Measurements from ENCODE around the gene AGBL4.
A peak's percentile ranks its signal among the peaks of the same experiment; 100 is the strongest.
"Not testable (repeated sequence)": the region's sequence is repeated elsewhere in the genome, so short reads cannot be mapped to it uniquely, and the experiment has no call there.

Gene AGBL4

DNA sequence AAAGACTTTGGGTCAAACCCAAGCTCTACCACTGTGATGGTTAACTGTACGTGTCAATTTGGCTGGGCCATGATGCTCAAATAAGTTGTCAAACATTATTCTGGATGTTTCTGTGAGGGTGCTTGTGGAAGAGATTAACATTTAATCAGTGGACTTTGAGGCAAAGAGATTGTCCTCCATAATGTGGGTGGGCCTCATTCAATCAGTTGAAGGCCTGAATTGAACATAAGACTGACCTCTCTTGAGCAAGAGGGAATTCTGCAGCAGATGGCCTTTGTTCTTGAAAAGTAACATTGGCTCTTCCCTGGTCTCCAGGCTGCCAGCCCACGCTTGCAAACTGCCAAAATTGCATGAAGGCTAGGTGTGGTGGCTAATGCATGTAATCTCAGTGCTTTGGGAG, 1457.3 kb downstream of the AGBL4 start:
- DNase-seq, result no peak

DNA sequence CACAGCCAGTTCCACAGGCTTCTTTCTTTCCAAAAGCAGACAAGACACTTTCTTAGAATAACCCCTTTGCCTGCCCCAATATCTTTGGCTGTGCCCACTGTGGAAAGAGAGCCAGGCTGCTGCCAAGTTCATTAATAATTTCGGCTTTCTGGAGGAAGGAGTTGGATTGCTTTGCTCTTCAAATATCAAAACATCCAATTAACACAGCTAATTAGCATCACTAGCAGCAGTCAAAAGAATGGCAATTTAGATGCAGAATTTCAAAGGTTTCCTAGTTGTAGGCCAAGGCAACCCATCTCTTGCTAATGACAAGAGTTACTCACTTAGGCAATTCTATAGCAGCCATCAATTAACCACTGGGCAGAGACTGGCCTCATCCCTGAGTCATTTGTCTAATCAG, 1460.7 kb downstream of the AGBL4 start:
- DNase-seq, result no peak

DNA sequence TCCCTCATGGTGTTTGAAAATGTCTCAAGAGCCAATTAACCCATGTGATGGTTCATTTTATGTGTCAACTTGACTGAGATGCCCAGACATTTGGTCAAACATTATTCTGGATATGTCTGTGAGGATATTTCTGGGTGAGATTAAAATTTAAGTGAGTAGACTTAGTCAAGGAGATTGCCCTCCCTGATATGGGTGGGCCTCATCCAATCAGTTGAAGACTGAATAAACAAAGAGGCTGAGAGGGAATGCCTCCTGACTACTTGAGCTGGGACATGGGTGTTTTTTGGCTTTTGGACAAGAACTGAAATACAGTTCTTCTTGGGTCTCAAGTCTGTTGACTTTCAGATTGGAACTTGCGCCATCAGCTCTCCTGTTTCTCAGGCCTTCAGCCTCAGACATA, 1462.3 kb downstream of the AGBL4 start:
- no peak for DNase-seq

DNA sequence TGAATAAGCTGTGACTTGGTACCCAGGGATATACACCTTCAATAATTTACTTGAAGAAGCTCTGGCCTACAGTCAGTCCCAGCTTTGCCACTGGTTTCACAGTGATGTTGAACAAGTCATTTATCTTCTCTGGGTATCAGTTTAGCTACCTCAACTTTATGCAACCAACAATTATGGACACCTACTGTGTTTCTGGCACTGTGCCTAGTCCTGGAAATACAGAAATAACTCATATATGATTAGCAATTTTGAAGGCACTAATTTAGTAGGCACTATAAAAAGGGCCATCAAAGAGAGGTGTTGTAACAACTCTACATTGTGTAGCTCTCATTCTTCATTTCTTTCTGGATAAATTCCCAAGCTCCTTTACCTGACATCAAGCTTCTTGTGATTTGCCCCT, 1463.2 kb downstream of the AGBL4 start:
- DNase-seq, result no peak

DNA sequence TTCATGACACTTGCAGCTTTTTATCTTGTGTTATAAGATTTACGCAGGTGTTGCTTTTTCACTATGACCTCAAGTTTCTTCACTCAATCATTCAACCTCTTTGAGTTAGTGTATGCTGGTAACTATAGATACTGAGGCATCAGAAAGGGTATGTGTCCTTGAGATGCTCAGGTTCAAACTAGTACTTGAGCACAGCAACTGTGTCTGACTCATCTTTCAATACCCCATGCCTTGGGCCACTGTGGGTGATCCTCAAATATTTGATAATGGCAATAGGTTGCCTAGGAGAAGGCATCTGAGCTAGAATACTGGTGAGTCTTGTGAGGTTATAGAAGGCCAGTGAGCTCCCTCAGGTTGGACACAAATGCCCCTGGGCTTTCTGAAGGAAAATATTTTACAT, 1463.6 kb downstream of the AGBL4 start:
- no peak for DNase-seq

DNA sequence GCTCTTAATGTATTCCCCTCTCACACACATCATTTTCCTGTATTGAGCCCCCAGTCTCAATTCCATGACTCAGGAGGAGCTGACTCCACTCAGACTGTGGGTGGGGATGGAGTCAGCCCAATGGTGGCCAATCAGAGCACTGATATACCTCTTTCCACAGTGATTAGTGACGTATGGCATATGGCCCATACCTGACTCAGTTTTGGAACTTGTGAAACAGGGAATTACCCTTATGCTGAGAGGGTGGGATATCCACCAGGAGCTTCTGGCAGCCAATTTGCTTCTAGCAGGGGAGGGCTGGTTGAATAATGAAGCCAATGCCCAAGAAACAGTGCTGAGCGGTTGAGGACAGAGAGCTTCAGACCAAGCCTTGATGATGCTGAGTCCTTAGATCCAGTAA, 1465.4 kb downstream of the AGBL4 start:
- no peak for DNase-seq

DNA sequence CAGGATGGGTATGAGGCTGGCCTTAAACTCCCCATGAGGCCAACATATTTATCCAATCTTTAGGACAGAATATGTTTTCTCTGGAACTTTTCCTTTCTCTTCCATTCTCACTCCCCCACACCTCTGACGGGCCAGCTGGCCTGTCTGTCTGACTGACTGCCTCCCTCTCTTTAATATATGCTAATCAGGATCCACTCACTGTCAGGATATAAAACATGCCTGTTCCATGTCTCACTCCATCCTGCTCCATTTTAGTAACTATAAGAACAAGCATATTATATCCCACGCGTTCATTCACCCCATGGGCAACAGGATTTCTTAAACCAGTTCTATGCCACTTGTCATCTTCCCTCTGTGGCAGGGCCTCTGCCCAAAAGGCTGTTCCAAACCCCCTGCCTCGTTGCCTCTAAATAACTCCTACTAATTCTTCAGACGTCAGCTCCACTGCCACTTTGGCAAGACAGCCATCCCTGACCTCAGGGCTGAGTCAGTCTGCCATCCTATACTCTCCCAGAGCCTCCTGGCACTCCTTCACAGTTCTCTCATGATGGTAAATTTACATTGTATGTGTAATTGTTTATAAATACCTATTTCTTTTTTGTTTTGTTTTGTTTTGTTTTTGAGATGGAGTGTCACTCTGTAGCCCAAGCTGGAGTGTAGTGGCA, 1467.4 kb downstream of the AGBL4 start:
- no peak for DNase-seq

DNA sequence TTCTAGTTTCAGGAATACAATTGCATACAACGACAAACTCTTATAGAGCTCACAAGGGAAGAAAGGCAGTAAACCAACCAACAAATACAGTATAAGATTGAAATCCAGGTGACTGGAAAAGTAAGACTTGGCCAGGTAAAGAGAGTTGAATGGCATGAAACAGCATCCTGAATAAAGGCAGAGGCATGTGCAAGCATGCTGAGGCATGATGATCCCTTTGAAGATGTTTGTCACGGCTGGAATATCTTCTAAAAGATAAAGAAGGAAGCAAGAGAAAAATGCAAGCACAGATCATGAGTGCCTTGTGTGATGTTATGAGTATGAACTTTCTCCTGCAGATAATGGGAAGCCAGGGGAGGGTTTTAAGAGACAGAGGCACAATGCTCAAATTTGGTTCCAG, 1468.5 kb downstream of the AGBL4 start:
- no peak for DNase-seq

DNA sequence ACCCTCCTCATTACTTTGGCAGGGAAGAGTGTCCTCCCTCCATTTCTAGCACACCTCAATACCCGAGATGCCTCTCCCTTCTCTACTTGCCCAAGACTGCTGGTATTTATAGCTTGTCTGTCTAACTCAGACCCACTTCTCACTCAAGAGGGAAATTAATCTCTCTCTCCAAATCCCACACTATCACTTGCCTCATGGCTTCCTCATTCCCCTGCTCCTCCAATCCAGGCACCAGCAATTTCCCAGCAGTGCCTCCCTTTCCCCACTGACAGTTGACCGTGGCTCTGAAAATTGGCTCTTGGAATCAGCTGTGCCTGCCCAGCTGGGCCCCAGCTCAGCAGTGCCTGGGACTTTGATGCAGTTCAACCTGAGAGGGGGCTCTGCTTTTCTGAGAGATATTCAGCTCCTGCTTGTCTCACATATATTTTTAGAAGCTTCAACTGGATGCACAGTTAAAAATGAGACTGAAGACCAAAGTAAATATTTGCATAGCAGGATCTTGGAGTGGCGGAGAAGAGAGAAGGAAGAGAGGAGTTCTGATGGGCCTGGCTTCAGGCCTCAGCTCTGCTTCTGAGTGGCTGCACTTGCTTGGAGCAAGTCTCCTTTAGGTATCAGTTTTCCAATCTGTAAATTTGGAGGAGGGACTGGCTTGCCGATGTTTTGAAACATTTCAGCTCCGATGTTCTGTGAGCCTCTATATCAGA, 1470.7 kb downstream of the AGBL4 start:
- DNase-seq, result no peak

DNA sequence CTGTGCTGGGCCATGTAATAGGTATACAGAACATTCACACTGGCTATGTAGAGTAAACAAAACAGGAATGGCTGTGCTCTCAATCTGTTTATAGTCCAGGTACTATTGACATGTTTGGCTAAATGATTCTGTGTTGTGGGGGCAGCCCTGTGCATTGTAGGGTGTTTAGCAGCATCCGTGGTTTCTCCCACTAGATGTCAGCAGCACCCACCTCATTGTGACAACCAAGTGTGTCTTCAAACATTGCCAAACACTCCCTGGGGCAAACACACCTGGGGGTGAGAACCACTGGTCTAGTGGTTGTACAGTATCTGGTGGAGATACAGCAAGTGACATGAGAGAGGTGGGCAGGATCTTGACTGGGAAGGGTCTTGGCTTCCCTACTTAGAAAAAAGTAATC, 1471.3 kb downstream of the AGBL4 start:
- no peak for DNase-seq

DNA sequence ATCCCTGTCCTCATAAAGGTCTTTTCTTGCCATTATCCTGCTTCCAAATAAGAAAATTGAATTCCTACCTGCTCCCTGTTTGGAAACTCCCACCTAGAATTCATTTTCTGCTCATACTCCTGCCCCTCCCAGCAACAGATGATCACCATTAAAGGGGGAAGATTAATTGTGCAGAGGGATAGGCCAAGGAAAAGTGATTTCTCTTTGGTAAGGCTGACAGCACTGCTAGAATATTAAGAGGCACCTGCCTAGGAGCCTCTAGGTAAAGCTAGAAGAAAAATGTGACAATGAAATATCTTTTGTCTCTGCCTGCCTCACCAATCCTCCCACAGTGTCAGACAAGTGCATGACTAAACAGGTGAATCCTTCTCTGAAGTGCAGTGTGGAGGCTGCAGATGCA, 1474.8 kb downstream of the AGBL4 start:
- no peak for DNase-seq

DNA sequence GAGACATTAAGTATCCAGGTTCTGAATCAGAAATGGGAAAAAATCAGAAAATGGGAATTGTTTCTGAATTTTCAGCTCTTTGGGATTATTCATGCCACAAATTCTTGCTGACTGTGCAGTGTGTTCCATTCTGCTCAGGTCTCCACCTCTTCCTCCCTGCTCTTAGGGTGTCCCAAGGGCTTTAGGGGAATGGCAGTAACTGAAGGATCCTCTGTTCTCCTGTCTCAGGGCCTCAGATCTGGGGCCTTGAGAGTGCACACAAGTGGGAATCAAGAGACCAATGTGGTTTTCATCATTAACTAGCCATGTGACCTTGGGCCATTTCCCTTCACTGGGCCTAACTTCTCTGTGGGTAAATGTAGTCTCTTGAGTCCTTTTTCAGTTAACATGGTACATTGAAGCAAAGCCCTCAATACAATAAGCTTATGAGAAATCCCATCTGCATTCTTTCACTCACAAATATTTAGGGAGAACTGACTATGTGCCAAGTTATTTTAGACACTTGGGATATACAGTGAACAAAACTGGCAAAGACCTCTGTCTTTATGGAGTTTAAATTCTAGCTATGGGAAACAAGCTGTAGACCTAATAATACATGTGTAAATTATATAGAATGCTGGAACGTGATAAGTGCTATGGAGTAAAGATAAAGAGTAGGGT, 1476.1 kb downstream of the AGBL4 start:
- no peak for DNase-seq

DNA sequence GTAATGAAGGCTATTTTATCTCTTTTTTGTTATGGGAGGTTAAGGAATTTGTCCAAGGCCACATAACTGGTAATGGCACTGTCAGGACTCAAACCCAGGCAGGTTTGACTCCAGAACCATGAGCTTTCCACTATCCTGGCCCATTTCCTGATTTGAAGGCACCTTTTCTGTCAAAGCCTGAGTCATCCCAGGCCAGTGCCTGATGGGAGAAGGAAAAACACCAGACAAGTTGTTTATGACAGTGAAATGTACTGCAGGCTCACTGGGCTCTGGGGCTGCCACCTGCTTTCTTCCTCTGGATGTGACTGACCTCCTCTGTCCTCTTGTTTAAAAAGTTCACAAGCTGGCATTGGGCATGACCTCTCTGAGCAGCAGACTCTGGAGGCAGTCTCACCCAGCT, 1479.9 kb downstream of the AGBL4 start:
- no peak for DNase-seq

DNA sequence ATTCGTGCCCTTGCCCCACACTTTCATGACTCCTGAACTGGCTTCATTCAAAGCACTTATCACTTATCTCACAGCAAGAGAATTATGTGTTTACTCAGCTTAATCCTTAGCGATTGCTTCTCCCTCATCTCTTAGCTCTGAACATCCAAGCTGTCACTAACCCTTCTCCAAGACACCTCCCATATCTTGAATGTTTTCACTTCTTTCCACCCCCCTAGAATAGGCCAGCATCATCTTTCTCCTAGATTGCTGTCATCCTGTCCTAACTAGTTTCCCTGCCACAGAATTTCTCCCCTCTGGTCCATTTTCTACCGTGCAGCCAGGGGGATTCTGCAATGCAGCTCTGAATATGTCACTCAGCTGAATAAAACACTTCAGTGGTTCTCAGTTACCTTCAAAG, 1483.2 kb downstream of the AGBL4 start:
- no peak for DNase-seq

DNA sequence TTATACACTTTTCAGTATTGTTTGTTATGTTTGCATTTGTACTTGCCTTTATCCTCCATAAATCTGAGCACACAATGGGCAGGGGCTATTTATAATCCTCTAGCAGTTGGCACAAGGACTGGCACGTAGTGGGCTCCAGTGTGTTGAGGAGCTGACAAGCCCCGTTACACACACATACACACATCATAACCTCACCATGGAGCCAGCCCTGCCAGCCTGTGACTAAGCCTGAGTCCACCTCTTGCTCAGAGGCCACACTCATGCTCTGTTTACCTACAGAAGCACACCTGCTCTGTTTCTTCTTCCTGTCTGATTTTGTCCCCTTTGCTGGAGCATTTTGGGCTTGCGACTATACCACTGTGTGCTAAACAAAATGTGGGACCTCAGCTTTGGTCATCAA, 1487.3 kb downstream of the AGBL4 start:
- DNase-seq, result no peak

DNA sequence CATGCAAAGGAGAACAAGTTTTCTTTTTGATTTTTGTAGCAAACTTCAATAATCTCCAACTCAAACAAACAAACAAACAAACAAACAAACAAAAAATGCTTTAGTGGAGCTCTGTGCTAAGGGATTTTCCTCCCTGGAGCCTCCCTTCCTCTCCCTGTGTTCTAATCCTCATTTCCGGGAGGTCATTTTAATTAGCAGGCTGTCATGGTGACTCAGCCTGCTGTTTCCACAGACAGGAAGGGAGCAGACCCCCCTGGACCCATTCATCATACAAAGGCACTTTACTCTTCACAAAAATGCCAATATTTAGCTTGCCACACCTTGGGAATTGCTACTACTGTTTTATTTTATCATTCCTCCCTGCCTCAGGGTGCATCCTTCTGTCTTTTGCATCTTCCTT, 1490.8 kb downstream of the AGBL4 start:
- DNase-seq, result no peak

DNA sequence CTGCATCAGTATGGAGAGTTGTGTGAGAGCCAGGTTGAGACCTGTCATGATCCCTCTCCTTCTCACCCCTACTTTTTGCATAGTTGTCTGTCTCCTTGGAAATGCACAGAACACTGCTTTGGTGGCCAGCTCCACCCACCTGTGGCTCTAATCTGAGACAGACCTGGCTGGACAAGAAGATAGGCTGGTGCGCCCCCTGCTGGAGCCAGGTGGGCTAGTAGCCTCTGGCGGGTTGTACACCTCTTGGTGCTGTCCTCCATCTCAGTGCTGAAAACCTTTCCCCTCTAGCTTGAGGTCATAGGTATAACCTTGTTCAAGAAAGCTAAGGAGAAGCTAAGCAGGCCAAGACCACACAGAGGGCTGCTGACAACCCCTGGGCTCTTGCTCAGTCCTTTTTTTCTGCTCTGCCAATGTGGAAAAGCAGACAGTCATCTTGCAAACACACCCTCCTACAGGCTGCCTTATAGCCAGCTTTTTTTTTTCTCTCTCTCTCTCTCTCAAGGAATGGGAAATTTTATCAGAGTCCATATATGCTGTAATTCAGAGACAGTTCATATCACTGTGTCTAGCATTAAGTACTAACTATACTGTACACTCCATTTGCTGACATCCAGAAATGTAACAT, 1492.9 kb downstream of the AGBL4 start:
- DNase-seq, result peak; percentile 16

DNA sequence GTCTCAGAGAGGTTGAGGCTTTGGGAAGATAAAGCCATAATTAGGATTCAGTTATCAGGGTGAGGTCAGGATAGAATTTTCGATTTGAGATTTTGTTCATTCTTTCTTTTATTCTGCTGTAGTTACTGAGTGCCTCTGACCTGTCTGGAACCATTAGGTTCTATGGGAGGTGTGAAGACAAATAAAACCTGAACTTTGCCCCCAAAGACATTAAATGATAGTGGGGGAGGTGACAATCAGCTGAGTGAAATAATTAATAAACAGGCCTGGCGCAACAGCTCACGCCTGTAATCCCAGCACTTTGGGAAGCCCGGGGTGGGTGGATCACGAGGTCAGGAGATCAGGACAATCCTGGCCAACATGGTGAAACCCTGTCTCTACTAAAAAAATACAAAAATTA, 1496.7 kb downstream of the AGBL4 start:
- no peak for DNase-seq

DNA sequence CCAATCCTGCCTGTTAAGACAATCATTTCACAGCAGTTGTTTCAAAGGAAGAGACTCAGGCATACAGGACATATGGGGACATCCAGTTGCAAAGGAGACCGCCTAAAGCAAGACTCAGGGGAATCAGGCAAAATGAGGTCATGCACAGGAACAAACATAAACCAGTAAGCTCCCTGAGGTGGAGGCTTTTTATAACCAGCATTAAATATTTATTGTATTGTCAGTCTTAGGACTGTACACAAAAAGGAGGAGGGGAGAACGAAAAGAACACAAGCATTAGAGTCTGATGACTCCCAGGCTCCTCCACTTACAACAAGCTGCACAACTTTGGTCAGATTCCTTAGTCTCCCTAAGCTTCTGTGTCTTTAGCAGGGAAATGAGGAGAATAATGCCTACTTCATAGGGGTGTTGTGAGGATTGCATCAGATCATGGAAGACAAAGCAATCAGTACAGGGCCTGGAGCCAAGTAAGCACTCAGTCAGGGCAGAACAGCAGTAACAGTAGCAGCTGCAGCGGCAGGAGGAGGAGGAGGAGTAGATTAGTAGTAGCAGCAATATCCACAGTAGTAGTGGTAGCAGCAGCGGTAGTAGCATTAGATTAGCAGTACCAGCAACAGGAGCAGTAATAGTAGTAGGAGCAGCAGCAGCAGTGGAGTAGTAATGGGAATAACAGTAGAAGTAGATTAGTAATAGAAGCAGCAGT, 1497.6 kb downstream of the AGBL4 start:
- DNase-seq, result peak; percentile 34

DNA sequence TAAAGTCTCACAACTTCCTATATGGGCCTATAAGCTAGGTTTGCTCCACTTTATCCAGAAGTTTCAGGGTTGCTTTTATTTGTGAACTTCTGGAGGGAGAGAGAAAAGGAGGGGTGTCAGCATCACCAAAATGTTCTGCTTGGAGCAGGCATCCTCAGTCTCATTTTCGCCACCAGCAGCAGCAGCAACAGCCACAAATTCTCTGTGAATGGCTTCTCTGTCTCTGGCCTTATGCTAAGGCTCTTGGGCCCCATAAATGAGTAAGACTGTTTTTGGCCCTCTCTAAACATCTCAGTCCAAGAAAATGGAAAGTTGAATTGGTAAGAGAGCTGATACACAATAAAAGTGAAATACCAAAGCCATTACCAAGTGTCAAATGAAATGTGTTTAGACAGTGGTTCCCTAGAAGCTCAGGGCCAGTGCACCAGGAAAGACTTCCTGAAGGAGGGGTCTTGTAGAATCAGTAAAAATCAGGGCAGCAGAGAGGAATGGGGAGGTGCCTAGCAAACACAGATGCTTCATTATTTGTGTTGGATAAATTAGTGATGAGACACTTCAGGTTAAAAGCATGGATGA, 1498.8 kb downstream of the AGBL4 start:
- no peak for DNase-seq

DNA sequence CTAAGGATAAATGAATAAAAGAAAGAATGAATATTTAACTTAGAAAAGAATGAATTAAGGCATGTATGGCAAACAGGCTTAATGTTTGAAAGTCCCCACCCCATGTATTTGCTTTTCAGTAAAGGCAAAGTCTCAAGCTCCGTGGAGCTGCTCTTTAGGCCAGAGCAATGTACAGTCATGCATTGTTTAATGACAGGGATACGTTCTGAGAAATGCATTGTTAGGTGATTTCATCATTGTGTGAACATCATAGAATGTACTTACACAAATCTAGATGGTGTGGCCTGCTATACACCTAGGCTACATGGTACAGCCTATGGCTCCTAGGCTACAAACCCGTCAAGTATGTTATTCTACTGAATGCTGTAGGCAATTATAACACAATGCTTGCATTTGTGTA, 1500.2 kb downstream of the AGBL4 start:
- no peak for DNase-seq

DNA sequence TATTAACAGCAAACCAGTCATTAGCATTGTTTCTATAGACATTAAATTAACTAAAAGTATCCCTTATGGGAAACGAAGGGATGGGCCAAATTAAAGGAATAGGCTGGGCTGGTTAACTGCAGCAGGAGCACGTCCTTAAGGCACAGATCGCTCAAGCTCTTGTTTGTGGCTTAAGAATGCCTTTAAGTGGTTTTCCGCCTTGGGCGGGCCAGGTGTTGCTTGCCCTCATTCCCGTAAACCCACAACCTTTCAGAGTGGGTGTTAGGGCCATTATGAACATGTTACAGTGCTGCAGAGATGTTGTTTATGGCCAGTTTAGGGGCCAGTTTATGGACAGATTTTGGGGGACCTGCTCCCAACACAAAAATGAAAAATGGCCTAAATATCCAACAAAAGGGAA, 1503.9 kb downstream of the AGBL4 start:
- DNase-seq, result not testable (repeated sequence)

DNA sequence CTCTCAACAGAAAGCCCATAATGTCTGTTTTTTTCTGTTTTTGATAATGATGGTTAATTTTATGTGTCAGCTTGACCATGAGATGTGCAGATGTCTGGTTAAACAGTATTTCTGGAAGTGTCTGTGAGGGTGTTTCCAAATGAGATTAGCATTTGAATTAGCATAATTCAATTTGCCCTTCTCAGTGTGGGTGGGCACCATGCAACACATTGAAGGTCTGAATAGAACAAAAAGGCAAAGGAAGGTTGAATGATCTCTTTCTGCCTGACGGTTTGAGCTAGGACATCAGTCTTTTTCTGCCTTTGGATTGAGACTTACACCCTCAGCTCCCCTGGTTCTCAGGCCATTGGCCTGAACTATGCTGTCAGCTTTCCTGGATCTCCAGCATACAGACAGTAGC, 1516.9 kb downstream of the AGBL4 start:
- DNase-seq, result no peak
